ENCODE data around the gene TUBB1.

TUBB1 gene

DNA sequence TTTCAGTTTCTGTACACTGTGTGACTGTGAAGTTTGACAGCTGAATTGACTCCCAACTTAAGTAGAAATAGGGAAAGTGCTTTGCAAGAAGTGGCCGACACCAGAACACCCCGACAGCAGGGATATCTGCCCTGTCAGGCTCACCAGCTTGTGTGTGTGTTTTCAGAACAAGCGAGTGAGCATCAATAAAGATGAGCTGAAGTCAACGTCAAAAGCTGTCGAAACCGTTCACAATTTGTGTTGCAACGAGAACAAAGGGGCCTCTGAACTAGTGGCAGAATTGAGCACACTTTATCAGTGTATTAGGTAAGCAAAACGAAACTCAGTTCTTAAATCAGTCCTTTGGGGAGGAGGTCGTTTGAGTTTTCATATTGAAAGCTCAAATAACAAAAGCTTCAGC, 27.5 kb upstream of the TUBB1 start:
- Histone ChIP-seq H3K79me1 (ENCODE audit: low read length) (no peaks in the 10 kb centered on the region), H3K56ac (ENCODE audit: low read length) (no peak overlapping the region), H3K4me1 (ENCODE audit: control insufficient read depth, low read depth, low read length) (no peaks in the 10 kb centered on the region), H3K4me2 (ENCODE audit: low read length) (no peak overlapping the region), H3K27ac (ENCODE audit: low read depth, low read length) (no peak overlapping the region), H3K79me2 (ENCODE audit: control insufficient read depth, insufficient read depth, low read length) (no peaks in the 10 kb centered on the region), H3K23ac (ENCODE audit: low read length) (no peak overlapping the region), H2BK15ac (replicated peaks; ENCODE audit: low read depth) (no peak overlapping the region), H4K5ac (ENCODE audit: low read length) (no peak overlapping the region), H3K36me3 (ENCODE audit: control insufficient read depth, insufficient read depth, low read length) (peaks cover 36% of the 10 kb centered on the region), H3K27me3 (ENCODE audit: insufficient read depth, low read length, poor library complexity) (no peaks in the 10 kb centered on the region), H3K4ac (ENCODE audit: low read depth, low read length) (no peak overlapping the region), H2AK5ac (ENCODE audit: low read length) (no peak overlapping the region), H3K4me3 (ENCODE audit: low read length) (no peak overlapping the region), H2BK5ac (ENCODE audit: low read length) (no peak overlapping the region), H3K9ac (ENCODE audit: low read length) (no peak overlapping the region), H4K8ac (ENCODE audit: low read depth, low read length) (no peak overlapping the region), H3K18ac (ENCODE audit: low read length) (no peak overlapping the region), H2BK120ac (ENCODE audit: low read depth, low read length) (no peak overlapping the region)
- DNase-seq: no peak
- WGBS (ENCODE audit: extremely low coverage, insufficient coverage, low lambda C conversion rate): no CpG with 5 or more reads among the region's 9 CpGs

DNA sequence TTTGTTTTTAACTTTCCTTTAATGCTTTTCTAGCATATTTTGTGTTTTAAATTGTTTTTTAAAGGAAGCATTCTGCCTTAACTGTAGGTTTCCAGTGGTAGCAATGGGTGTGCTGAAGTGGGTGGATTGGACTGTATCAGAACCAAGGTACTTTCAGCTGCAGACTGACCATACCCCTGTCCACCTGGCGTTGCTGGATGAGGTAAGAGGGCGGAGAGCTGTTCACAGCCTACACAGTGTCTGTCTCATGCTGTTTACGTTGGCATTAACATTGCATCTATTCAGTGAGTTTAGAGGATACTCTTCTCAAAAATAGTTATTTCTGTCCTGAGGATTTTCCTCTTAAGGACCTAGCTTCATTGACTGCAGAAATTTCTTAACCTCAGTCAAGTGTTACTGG, 26.3 kb upstream of the TUBB1 start:
- no peak overlapping the region for H3K4me3 ChIP-seq (ENCODE audit: low read length)

DNA sequence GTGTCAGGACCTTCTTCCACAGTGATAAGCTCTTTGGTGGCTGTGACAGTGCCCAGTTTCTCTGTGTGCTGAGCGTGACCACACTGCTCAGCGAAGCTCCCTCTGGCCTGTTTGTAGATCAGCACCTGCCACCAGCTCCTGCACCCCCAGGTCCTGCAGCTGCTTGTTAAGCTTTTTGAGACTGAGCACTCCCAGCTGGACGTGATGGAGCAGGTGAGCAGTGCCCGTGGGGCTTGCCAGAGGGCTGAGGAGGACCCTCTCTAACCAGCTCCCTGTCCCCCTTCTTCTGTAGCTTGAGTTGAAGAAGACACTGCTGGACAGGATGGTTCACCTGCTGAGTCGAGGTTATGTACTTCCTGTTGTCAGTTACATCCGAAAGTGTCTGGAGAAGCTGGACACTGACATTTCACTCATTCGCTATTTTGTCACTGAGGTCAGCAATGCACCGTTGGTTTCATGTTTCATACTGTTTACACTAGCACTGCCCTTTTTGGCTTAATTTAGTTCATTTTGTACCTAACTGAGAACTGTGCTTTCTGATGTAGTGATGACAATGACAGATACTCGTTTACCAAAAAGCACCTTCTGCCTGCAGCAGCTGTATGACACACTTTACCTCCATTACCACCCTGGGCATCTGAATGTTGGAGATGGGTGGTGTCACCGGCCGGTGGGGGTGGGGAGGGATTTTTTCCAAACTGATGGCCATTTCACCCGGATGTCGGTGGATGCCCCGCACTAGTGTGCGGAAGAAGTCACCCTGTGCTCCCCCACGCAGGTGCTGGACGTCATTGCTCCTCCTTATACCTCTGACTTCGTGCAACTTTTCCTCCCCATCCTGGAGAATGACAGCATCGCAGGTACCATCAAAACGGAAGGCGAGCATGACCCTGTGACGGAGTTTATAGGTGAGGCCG, 25.6 kb upstream of the TUBB1 start:
- H3K79me1 ChIP-seq (ENCODE audit: low read length): no peaks in the 10 kb centered on the region
- no peak overlapping the region for H3K56ac ChIP-seq (ENCODE audit: low read length)
- no peaks in the 10 kb centered on the region for H3K27me3 ChIP-seq (ENCODE audit: insufficient read depth, low read length, poor library complexity)
- no peak overlapping the region for H2BK5ac ChIP-seq (ENCODE audit: low read length)
- H3K4me2 ChIP-seq (ENCODE audit: low read length): no peak overlapping the region
- H3K18ac ChIP-seq (ENCODE audit: low read length): no peak overlapping the region
- H2AK5ac ChIP-seq (ENCODE audit: low read length): no peak overlapping the region
- H4K5ac ChIP-seq (ENCODE audit: low read length): no peak overlapping the region
- no peak for DNase-seq
- H3K4ac ChIP-seq (ENCODE audit: low read depth, low read length): no peak overlapping the region
- no peak overlapping the region for H4K8ac ChIP-seq (ENCODE audit: low read depth, low read length)
- H3K4me3 ChIP-seq (ENCODE audit: low read length): no peak overlapping the region
- no CpG with 5 or more reads among the region's 23 CpGs for WGBS (ENCODE audit: extremely low coverage, insufficient coverage, low lambda C conversion rate)
- H3K23ac ChIP-seq (ENCODE audit: low read length): no peak overlapping the region
- H2BK120ac ChIP-seq (ENCODE audit: low read depth, low read length): no peak overlapping the region
- H3K9ac ChIP-seq (ENCODE audit: low read length): no peak overlapping the region
- H3K36me3 ChIP-seq (ENCODE audit: control insufficient read depth, insufficient read depth, low read length): peaks cover 32% of the 10 kb centered on the region
- H3K27ac ChIP-seq (ENCODE audit: low read depth, low read length): no peak overlapping the region
- H2BK15ac ChIP-seq (replicated peaks; ENCODE audit: low read depth): no peak overlapping the region
- no peaks in the 10 kb centered on the region for H3K79me2 ChIP-seq (ENCODE audit: control insufficient read depth, insufficient read depth, low read length)
- no peaks in the 10 kb centered on the region for H3K4me1 ChIP-seq (ENCODE audit: control insufficient read depth, low read depth, low read length)

More for the DNA sequence above, 26.3 kb upstream of the TUBB1 start:
- H3K18ac ChIP-seq (ENCODE audit: low read length): no peak overlapping the region
- no peak overlapping the region for H3K56ac ChIP-seq (ENCODE audit: low read length)
- H3K79me1 ChIP-seq (ENCODE audit: low read length): no peaks in the 10 kb centered on the region
- no CpG with 5 or more reads among the region's 3 CpGs for WGBS (ENCODE audit: extremely low coverage, insufficient coverage, low lambda C conversion rate)
- H3K4me1 ChIP-seq (ENCODE audit: control insufficient read depth, low read depth, low read length): no peaks in the 10 kb centered on the region
- no peak overlapping the region for H2BK120ac ChIP-seq (ENCODE audit: low read depth, low read length)
- no peak overlapping the region for H2AK5ac ChIP-seq (ENCODE audit: low read length)
- H3K79me2 ChIP-seq (ENCODE audit: control insufficient read depth, insufficient read depth, low read length): no peaks in the 10 kb centered on the region
- H2BK15ac ChIP-seq (replicated peaks; ENCODE audit: low read depth): no peak overlapping the region
- H3K36me3 ChIP-seq (ENCODE audit: control insufficient read depth, insufficient read depth, low read length): peaks cover 36% of the 10 kb centered on the region
- no peak overlapping the region for H3K23ac ChIP-seq (ENCODE audit: low read length)
- no peak overlapping the region for H3K4ac ChIP-seq (ENCODE audit: low read depth, low read length)
- no peak overlapping the region for H4K8ac ChIP-seq (ENCODE audit: low read depth, low read length)
- no peak overlapping the region for H3K4me2 ChIP-seq (ENCODE audit: low read length)
- H3K27ac ChIP-seq (ENCODE audit: low read depth, low read length): no peak overlapping the region
- no peak overlapping the region for H4K5ac ChIP-seq (ENCODE audit: low read length)
- no peak overlapping the region for H2BK5ac ChIP-seq (ENCODE audit: low read length)
- no peak overlapping the region for H3K9ac ChIP-seq (ENCODE audit: low read length)
- DNase-seq: no peak
- no peaks in the 10 kb centered on the region for H3K27me3 ChIP-seq (ENCODE audit: insufficient read depth, low read length, poor library complexity)

- Histone ChIP-seq H3K4ac (ENCODE audit: low read depth, low read length) (no peak overlapping the region), H3K79me2 (ENCODE audit: control insufficient read depth, insufficient read depth, low read length) (no peaks in the 10 kb centered on the region), H3K23ac (ENCODE audit: low read length) (no peak overlapping the region), H3K56ac (ENCODE audit: low read length) (no peak overlapping the region), H2BK5ac (ENCODE audit: low read length) (no peak overlapping the region), H2AK5ac (ENCODE audit: low read length) (no peak overlapping the region), H3K79me1 (ENCODE audit: low read length) (no peaks in the 10 kb centered on the region), H3K36me3 (ENCODE audit: control insufficient read depth, insufficient read depth, low read length) (peaks cover 29% of the 10 kb centered on the region), H3K27ac (ENCODE audit: low read depth, low read length) (no peak overlapping the region), H4K5ac (ENCODE audit: low read length) (no peak overlapping the region), H3K18ac (ENCODE audit: low read length) (no peak overlapping the region), H3K27me3 (ENCODE audit: insufficient read depth, low read length, poor library complexity) (no peaks in the 10 kb centered on the region), H3K9ac (ENCODE audit: low read length) (no peak overlapping the region), H2BK15ac (replicated peaks; ENCODE audit: low read depth) (no peak overlapping the region), H3K4me2 (ENCODE audit: low read length) (no peak overlapping the region), H4K8ac (ENCODE audit: low read depth, low read length) (no peak overlapping the region), H3K4me3 (ENCODE audit: low read length) (no peak overlapping the region), H2BK120ac (ENCODE audit: low read depth, low read length) (no peak overlapping the region), H3K4me1 (ENCODE audit: control insufficient read depth, low read depth, low read length) (no peaks in the 10 kb centered on the region)
- no peak for DNase-seq
- no CpG with 5 or more reads among the region's 17 CpGs for WGBS (ENCODE audit: extremely low coverage, insufficient coverage, low lambda C conversion rate)
These were observed 24.7 kb upstream of the TUBB1 start for GRCh38 chr20:58994390-58995159.

DNA sequence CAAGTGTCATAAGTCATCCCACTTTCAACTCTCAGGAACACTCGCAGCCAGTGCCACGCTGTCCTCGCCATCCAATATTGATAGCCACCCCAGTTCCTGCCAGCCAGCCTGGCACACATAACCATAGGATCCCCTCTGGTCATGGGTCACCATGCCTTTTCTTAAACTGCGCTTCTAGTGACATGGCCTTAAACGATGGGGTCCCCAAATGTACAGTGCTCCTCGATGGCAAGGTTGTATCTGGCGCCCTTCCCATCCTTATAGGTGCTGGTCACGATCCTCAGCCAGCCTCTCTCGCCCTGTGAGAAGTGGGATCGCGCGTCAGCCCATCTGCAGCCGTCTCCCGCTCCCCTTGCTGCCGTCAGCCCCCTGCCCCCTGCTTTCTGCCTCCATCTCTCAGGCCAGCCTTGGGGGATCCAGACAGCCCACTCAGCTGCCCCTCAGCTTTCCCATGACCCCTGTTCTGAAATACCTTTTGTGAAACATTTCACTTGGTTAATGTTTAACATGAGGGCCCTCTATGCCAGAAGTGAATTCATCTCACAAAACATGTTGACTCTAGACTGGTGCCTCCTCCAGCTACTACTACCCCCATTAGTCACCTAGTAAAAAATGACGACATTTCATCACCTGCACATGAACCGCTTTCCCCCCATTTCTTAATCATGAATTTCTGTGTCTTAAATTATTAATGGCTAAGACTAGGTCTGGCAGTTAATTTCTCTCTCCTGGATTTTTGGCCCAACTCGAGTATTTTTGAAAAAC, 23.6 kb upstream of the TUBB1 start:
- no peaks in the 10 kb centered on the region for H3K79me1 ChIP-seq (ENCODE audit: low read length)
- no peak overlapping the region for H3K4ac ChIP-seq (ENCODE audit: low read depth, low read length)
- H3K18ac ChIP-seq (ENCODE audit: low read length): no peak overlapping the region
- no peak overlapping the region for H3K27ac ChIP-seq (ENCODE audit: low read depth, low read length)
- no peak overlapping the region for H2BK15ac ChIP-seq (replicated peaks; ENCODE audit: low read depth)
- H3K27me3 ChIP-seq (ENCODE audit: insufficient read depth, low read length, poor library complexity): no peaks in the 10 kb centered on the region
- H3K4me3 ChIP-seq (ENCODE audit: low read length): no peak overlapping the region
- H4K8ac ChIP-seq (ENCODE audit: low read depth, low read length): no peak overlapping the region
- no peak overlapping the region for H4K5ac ChIP-seq (ENCODE audit: low read length)
- H3K9ac ChIP-seq (ENCODE audit: low read length): no peak overlapping the region
- H3K79me2 ChIP-seq (ENCODE audit: control insufficient read depth, insufficient read depth, low read length): no peaks in the 10 kb centered on the region
- H2AK5ac ChIP-seq (ENCODE audit: low read length): no peak overlapping the region
- no peak overlapping the region for H3K23ac ChIP-seq (ENCODE audit: low read length)
- H3K4me1 ChIP-seq (ENCODE audit: control insufficient read depth, low read depth, low read length): no peaks in the 10 kb centered on the region
- H2BK120ac ChIP-seq (ENCODE audit: low read depth, low read length): no peak overlapping the region
- no peak overlapping the region for H3K4me2 ChIP-seq (ENCODE audit: low read length)
- H3K56ac ChIP-seq (ENCODE audit: low read length): no peak overlapping the region
- no CpG with 5 or more reads among the region's 18 CpGs for WGBS (ENCODE audit: extremely low coverage, insufficient coverage, low lambda C conversion rate)
- no peak overlapping the region for H2BK5ac ChIP-seq (ENCODE audit: low read length)
- DNase-seq: no peak
- H3K36me3 ChIP-seq (ENCODE audit: control insufficient read depth, insufficient read depth, low read length): peaks cover 26% of the 10 kb centered on the region
